Measurements from ENCODE around the gene CDC42EP4.
"Not testable (repeated sequence)": the region's sequence is repeated elsewhere in the genome, so short reads cannot be mapped to it uniquely, and the experiment has no call there.

The CDC42EP4 gene

GRCh38 chr17:73343739-73344454 is 32.1 kb upstream of the CDC42EP4 start:
- peak in 3 of 51 donors; percentile 18 to 34 (median 21) for DNase-seq

GRCh38 chr17:73343168-73343634 is 31.4 kb upstream of the CDC42EP4 start:
- peak in 49 of 51 donors; percentile 26 to 93 (median 70) for DNase-seq

DNA sequence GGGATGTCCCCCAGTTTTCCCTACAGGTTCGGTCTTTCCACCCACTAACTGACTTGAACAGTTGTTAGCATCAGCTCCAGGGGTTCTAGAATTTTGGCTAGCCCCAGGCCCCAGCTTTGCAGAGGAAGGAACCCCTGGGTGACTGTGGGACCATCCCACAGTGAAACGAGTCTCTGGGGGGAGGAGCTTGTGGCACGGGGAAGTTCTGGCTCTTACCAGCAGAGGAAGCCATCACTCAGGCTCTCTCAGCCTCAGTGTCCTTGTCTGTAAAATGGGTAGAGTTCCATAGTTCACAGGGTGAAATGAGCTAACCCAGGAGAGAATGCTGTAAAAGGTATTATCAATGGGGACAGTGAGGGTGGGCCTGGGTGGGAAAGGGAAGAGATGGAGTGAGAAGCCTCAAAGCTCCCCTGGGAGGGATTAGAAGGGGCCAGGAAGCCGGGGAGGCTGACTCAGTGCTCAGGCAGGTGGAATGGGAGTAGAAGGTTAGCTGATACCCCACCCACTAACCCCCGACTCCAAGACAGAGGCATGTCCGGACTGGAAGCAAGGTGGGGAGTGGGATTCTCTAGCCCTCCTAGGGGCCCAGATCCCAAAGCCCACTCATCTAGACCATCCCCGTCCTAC is 30.9 kb upstream of the CDC42EP4 start:
- DNase-seq = no peak

GRCh38 chr17:73342050-73342522 is 30.3 kb upstream of the CDC42EP4 start:
- DNase-seq = peak in 50 of 51 donors; percentile 26 to 97 (median 90)

GRCh38 chr17:73341350-73342049 is 29.7 kb upstream of the CDC42EP4 start:
- DNase-seq = peak in 2 of 51 donors; percentile 55 to 59

DNA sequence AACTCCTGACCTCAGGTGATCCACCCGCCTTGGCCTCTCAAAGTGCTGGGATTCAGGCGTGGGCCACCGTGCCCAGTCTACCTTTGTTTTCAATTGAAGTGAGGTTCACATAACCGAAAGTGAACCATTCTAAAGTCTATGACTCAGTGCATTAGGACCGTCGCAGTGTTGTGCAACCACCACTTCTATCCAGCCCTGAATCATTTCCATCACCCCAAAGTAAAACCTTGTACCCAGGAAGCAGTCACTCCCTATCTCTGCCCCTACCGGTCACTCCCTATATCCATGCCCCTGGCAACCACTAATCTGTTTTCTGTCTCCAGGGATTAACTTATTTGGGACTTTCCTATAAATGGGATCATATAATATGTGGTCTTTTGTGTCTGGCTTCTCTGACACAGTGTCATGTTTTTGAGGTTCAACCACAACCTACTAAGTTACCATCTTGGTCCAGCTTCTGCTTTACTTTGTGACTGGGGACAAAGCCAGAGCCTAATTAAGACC is 28.3 kb upstream of the CDC42EP4 start:
- peak in 1 of 51 donors; percentile 12 for DNase-seq

GRCh38 chr17:73338566-73339197 is 26.9 kb upstream of the CDC42EP4 start:
- no peak for DNase-seq

DNA sequence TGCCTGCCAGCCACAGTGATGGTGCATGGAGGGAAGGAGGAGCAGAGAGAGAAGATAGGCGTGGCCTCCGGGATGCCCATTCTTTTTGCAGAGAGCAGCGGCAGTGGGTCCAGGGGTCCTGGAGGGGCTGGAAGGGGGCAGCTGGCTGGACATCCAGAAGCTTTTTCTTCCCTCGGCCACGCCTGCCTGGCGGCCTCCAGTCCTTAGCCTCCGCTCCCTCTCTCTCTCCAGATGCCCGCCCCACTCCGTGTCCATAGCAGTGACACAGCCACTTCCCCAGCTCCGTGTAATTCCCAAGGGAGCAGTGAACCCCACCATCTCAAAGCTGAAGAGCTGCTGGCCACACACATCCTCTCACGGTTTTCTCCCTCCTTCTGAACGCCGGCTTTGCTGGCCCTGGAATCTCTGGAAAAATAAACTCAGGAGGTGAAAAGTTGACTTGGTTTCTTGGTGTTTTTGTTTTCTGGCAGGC is 26.3 kb upstream of the CDC42EP4 start:
- peak in 16 of 51 donors; percentile 10 to 48 (median 29) for DNase-seq

DNA sequence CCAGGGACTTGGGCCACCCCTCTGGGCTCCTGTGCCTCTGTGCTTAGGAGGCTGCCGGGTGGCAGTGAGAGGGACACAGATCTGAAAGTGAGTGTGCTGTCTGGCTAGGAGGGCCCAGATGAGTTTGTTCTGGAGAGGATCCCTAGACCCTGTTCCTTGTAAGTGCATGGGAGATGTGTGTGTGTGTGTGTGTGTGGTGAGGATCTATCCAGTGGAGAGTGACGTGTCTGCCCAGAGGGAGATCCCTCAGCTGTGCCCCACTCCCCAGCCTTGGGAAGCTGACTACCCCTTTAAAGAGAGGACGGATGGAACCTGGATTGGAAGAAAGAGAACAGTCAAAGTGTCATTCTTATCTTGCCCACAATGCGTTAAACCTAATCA is 25.5 kb upstream of the CDC42EP4 start:
- DNase-seq = no peak

- no peak for DNase-seq
These were observed 24.9 kb upstream of the CDC42EP4 start for GRCh38 chr17:73336408-73337329.

DNA sequence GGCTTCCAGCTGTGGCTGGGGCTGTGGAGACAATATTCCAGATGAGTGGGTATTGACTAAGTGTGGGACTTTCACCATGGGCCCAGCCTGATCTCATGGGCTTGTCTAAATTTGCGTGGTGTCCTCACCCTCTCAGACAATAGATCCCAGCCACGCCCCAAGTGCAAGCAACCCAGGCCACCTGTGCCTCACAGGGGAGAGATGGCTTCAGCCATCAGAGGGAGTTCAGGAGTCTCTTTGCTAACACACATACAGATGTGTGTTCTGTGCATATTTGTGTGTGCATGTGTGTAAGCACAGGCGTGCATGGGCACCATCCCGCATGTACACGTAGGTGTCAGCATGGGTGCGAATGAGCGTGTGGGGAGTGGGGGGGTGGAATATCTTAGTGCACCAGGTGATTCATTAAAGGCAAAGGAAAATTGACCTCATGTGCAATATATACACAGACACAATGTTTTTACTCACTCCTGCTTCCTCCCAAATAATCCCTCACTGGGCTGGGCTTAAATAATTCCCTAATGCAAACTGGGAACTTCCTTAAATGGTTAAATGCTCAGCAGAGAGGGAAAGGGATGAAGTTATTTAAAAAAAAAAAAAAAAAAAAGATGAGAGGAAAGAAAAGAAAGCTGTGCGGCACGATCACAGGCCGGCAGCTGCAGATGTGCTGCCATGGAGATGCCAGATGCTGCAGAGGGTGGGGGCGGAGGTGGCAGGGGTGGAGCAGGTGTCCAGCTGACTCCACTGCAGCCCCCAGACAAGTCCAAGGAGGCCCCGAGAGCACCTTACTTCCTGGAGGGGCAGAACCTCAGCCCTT is 24.0 kb upstream of the CDC42EP4 start:
- no peak for DNase-seq

DNA sequence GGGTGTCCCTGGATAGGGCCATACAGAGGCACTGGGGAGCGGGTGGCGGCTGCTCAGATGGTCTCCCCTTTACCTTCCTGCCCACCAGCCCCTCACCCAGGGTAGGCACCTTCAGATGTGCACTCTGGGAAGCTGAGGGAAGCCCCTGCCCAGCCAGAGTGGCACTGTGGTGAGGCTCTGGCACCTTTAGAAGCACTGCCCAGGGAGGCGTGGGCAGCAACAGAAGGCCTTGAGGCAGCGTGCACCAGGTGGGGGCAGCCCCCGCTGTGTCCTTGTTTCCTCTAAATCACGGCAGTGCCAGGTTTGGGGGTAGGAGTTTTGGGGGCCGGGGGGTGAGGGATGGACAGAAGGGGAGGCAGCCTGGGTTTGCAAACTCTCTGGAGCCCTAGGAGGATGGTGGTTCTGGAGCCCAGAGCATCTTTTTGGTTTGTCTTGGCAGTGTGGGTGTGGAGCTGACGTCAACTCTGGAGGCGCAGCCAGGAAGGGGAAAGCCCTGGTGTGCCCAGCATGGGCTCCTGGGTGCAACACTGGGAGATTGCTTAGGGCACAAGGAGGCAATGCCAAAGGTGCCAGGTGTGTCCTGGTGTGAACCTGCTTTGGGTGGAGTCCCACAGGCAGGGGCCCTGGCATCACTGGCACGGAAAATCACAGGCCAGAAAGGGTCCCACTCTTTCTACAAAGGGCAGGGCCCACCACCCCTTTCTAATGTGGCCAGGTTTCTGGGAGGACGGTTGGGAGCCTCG is 23.1 kb upstream of the CDC42EP4 start:
- no peak for DNase-seq

DNA sequence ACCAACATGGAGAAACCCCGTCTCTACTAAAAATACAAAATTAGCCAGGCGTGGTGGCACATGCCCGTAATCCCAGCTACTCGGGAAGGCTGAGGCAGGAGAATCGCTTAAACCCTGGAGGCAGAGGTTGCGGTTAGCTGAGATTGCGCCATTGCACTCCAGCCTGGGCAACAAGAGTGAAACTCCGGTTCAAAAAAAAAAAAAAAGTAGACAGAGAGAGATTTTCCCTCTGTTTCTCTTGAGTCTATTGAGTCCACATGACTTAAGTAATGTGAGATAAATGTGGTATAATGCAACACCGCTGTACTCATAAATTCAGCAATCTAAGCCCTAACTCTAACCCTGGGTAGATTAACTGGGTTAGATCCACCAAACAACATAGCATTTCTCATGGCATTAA is 21.6 kb upstream of the CDC42EP4 start:
- not testable (repeated sequence) for DNase-seq

DNA sequence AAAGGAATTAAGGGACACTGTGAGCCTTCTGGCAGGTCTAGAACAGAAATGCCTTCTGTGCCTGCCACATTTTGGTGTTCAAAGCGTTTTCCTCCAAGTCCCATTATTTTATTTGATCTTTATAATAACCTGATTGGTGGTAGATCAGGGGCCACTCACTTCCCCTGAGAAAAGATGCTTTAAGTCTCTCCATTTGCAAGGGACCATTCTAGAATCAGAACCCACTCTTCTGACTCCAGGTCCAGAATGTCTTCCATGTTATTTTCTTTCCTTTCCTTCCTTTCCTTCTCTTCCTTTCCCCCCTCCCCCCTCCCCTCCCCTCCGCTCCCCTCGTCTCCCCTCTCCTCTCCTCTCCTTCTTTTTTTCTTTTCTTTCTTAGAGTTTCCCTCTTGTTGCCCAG is 19.3 kb upstream of the CDC42EP4 start:
- no peak for DNase-seq

DNA sequence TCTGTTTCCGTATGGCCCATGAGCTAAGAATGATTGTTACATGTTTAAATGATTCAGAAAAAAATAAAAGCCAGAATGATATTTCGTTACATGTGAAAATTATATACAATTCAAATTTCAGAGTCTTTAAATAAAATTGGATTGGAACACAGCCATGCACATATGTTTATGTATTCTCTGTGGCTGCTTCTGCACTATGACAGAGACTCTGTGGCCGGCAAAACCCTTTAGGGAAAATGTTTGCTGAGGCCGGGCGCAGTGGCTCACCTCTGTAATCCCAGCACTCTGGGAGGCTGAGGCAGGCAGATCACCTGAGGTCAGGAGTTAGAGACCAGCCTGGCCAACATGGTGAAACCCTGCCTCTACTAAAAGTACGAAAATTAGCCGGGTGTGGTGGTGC is 15.9 kb upstream of the CDC42EP4 start:
- no peak for DNase-seq

GRCh38 chr17:73325527-73325842 is 13.7 kb upstream of the CDC42EP4 start:
- DNase-seq = peak in 2 of 51 donors; percentile 19 to 26

- DNase-seq = no peak
These were observed 13.1 kb upstream of the CDC42EP4 start for GRCh38 chr17:73324711-73325526.

DNA sequence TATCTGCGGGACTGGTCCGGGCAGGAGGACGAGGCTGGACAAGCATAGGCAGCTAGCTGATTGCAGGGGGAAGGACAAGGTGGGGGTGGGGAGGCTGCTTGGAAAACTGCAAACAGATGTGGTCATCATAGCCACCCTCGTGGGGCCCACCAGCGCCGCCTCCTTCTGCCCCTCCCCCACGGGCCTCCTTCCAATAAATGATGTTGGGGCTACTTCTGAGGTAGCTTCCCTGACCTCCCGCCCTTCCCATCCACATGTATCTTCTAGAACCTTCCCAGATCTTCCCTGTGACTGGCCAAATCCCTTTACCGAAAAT is 12.3 kb upstream of the CDC42EP4 start:
- no peak for DNase-seq
